GM18526 (cell line): ENCODE measurements around the gene SUV39H2.
A peak's percentile ranks its signal among the peaks of the same experiment; 100 is the strongest.

ENCODE experiments used
- POLR2A ChIP-seq: IDR thresholded peaks from 3 replicates; pipeline ENCODE4 v1.6.1; 2011; ENCODE audit not compliant: insufficient read length; ENCODE audit errors: extremely low read depth

Gene SUV39H2

DNA sequence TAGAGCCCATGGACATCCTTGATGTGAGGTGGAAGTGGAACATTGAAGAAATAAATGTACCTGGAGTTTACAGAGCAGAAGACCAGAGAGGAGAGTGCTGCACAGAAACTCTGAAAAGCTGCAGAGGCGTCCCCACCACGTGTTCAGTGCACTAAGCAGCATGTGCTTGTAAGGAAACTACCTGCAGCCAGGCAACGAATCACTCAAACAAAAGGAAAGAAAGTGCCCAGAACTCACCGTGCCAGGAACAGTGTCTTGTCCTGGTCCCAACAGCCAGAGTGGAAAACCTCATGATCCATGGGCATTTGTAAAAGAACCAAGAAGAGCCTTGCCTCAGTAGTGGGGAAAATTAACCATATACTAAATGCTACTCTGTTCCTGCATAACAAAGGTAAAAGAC is 32.3 kb downstream of the SUV39H2 start:
- TF ChIP-seq POLR2A: no peak

DNA sequence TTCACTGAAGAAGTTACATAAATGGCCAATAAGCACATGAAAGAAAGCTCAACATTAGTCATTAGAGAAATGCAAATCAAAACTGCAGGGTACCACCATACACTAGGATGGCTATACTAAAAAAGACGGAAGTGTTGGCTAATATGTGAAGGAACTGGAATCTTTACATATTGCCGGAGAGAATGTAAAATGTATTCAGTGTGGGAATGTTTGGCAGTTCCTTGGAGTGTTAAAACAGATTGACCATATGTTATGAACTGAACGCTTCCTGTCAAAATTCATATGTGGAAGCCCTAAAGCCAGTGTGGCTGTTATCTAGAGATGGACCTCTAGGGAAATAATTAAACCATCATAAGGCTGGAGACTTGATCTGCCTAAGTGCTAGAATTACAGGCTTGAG is 33.1 kb downstream of the SUV39H2 start:
- no peak for TF ChIP-seq POLR2A

DNA sequence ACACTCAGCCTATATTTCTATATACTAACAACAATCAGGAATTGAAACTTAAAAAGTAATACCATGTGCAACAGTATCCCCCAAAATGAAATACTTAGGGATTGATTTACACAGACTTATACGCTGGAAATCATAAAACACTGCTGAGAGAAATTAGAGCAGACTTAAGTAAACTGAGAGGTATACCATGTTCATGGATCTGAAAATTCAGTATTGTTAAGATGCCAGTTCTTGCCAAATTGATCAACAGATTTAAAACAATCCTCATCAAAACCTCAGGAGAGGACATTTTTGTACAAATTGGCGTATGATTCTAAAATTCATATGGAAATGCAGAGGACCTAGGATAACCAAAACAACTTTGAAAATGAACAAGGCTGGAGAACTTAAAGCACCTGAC is 37.9 kb downstream of the SUV39H2 start:
- TF ChIP-seq POLR2A: no peak

DNA sequence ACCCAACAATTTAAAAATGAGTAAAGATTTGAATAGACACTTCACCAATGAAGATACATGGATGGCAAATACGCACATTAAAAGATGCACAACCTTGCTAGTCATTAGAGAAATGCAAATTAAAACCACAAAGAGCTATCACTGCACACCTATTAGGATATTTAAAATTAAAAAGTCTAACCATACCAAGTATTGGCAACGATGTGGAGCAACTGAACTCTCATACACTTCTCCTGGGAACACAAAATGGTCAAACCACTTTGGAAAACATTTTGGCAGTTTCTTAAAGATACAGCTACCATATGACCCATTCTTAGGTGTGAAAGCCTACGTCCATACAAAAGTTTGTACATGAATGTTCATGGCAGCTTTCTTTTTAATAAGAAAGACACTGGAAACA is 39.2 kb downstream of the SUV39H2 start:
- TF ChIP-seq POLR2A: no peak

DNA sequence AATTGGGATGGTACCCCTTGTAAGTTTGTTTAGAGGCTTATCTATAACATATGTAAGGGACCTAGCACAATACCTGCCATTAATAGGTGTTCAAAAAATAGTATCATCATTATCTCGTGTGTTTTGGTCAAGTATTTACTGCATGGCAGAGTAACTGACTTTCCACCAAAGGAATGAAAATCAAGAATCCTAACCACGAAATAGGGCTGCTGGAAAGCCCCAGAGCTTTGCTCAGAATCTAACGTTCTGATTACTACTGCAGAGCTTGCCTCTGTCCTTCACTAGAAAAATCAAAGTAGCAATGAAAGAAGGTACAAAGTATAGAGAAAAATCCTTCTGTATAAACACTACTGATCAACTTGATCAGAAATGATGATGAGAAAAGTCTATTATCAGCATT is 40.3 kb downstream of the SUV39H2 start:
- no peak for TF ChIP-seq POLR2A

DNA sequence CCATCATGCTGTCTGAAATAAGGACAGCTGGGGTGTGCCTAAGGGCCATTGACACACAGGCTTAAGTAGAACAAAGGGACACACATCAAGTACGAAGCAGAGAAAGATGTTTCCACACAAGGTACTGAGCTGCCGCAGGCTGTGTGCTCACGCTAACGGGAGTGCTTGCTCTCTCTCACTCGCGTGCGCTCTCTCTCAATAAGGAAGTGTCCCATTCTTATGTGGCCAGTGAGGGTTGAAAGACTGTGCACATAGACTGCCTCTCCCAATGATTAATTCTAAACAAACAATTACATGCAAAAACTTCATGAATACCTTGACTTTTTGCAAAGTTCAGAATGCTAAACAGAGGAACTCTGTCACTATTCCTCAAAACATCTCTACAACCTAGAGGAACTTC is 45.3 kb downstream of the SUV39H2 start:
- no peak for TF ChIP-seq POLR2A

DNA sequence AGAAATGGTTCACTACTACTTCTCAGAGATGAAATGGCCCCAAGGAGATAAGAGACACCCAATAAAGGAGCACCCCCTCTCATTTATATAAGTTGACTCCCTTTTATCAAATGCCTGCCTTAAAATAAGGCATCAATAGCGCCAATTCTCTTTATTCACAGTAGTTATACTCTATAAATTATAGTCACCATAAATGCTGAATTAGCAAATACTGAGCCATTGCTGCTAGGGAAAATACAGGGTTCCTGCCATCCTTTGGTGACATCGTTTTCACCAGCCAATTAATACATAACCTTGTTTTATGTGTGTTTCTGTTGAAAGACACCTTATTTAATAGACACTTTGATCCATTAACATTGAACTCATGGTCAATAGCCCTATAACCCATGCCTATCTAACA is 46.6 kb downstream of the SUV39H2 start:
- no peak for TF ChIP-seq POLR2A

DNA sequence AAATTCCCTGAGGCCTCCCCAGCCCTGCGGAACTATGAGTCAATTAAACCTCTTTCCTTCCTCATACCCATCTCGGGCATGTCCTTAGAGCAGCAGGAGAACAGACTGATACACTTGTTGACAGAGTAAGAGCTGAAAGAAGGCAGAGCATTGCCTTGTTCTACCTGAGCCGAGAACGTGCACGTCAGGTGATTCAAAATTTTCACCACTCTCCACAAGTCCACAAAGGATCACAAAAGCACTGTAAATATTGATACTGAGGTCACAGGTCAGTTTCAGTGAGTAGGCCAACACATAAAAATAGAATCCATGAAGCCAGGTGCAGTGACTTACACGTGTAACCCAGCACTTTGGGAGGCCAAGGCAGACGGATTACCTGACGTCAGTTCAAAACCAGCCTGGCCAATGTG is 47.4 kb downstream of the SUV39H2 start:
- TF ChIP-seq POLR2A: no peak

DNA sequence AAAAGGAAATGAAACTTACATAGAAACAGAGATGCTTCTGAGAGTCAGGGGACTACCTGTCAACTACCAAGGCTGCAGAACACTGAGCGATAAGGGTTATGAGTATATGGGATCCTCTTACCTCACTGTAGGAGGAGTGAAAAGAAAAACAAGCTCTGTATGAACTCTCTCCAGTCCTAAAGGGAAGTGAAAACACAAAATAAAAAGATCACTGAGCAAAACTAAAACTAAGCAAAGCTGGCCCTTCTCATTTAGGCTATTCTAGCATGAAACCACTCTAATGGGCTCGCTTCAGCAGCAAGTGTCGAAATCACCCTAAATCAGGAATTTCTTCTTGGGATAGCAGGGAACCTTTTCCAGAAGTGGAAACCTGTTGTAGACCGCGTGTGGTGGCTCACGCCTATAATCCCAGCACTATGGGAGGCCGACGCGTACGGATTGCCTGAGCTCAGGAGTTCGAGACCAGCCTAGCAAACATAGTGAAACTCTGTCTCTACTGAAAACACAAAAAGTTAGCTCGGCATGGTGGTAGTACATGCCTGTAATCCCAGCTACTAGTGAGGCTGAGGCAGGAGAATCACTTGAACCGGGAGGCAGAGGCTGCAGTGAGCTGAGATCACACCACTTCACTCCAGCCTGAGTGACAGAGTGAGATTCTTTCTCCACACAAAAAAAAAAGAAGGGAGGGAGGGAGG is 48.2 kb downstream of the SUV39H2 start:
- TF ChIP-seq POLR2A: no peak

DNA sequence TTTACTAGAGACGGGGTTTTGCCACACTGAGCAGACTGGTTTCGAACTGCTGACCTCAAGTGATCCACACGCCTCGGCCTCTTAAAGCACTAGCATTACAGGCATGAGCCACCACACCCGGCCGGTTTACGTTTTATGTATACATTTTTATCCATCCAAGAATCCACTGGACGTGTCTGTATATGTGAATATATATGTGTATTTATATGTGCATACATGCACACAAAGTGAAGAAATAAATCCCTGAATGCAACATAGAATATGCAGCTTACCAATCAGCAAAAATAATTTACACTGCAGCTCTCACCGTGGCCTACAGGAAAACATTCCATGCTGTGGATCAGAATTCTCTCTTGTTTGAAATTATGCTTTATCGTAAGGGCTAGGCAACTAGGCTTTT is 51.9 kb downstream of the SUV39H2 start:
- TF ChIP-seq POLR2A: no peak

DNA sequence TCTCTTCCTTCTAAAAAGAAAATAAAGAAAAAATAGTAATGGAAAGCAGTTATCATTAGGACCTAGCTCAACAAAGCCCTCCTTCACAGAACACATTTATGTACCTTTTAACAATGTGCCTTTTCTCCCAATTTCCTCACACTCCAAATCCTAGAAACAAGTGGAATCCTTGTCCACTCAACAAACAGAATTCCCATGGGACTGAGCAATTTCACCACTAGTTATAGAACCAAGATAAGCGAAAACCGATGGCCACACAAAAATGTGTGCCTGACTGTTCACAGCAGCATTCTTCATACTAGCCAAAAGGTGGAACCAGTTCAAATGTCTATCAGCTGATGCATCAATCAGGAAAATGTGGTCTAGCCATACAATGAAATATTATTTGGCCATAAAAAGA is 57.9 kb downstream of the SUV39H2 start:
- TF ChIP-seq POLR2A: no peak

DNA sequence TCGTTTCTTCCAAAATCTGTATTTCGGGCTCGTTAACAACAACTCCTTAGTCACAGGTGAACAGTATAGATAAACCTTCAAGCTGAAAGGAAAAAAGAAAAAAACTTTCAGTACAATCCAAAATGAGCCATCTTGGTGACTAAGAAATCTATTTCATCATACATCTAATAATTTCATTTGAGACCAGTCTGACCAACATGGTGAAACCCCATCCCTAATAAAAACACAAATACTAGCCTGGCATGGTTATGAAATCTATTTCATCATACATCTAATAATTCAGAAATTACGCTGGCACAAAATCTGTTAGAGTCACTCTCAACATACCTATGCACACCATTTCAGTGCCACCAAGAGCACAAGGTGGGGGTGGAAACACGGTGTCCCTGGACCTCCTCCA is 66.4 kb downstream of the SUV39H2 start:
- TF ChIP-seq POLR2A: no peak

DNA sequence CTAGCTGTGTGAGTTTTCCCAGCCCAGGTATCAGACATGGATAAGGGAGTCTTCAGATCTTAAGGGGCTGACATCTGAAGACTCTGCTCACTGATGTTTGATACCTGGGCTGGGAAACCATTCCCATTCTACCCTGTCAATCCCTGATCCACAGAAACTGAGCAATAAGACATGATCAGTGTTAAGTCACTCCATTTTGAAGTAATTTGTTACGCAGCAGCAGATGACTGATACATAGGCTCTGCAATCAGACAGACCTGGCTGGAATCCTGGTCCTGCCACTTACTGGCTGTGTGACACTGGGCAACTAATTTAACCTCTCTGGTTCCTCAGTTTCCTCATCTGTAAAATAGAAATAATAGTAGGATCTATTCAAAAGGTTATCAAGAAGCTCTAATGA is 68.6 kb downstream of the SUV39H2 start:
- no peak for TF ChIP-seq POLR2A

DNA sequence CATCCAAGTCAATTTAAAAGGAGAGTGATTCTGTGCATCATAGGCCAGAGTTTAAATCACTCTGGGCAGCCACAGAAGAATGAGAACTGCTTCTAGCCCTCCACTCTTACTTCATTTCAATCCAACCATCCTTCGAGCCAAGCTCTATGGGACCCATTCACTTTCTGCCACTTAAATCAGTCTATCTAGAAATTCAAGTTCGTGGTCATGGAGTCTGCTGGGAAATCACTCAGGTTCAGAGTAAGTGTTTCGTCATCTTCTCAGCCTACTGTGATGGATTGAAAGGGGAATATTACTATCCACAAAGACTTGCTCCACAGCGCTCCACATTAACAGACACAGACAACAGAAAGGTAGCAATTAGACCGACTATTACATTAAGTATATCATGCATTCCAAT is 70.6 kb downstream of the SUV39H2 start:
- no peak for TF ChIP-seq POLR2A

DNA sequence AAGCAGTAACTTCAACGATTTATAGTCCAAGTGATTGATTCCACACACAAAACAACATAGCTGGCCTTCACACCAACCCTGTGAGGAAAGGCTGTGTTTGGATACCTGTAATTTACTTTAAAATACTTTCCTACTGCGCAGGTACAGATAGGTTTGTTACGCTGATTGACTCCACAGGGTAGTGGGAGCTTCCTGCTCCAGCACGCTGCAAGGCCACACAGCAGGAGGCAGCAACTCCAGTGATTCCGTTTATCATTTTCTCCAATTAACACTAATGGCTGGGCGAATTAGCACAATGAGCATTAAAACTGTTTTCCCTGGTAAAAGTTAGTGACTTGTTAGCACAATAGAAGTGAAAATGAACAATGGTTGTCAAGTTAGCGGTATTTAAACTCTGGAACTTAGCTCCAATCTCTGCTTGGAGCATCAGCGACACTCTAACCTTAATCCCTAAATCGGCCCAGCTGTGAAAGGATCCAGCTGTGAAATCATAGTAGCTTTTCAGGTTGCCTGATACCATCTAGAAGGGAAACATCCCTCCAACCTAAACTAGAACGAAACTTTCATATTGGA is 74.3 kb downstream of the SUV39H2 start:
- TF ChIP-seq POLR2A: no peak

DNA sequence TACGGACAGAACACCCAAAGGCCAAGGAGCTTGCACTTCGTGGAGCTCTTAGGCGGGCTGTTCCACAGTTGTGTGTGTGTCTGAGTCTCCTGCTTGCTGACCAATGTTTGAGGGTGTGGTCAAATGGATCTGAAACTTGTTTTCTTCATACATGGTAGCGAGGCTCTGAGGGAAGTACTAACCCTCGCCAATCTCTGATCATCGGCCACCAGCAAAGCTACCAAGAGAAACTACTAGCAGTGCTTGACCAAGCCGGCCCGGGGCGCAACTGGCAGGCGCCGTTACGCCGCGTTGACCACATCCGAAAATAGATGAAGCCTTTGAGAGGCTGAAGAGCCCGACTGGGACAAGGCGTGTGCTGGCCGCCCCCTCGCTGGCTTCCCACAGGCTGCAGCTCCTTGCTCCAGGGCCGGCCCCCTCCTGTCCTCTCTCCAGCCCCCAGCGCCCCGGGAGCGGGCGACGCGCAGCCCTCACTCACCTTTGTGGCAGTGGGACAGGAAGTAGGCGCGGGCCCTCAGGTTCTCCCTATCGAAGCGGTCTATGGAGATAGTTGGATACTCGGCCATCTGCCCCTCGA is 74.8 kb downstream of the SUV39H2 start:
- TF ChIP-seq POLR2A: peak; percentile 40
